HepG2 (cell line): Measurements from ENCODE around the gene ADGRF1. TPM values are rescaled to one million over a fixed set of nuclear protein-coding genes. Genes with fewer than 3 reads are reported as not detected.
A peak's percentile ranks its signal among the peaks of the same experiment; 100 is the strongest.

Experiments
- AGO1 ChIP-seq: fragments of 200-400 bp; formaldehyde crosslinking; IDR thresholded peaks from 2 replicates; pipeline ENCODE4 v1.6.1; 2017; ENCODE audit warnings: mild to moderate bottlenecking, low read depth, low read length, moderate library complexity; ENCODE audit not compliant: poor library complexity, severe bottlenecking
- ARNT ChIP-seq: fragments of 450-650 bp; IDR thresholded peaks from 2 replicates; pipeline ENCODE4 v1.6.1; 2017
- CHCHD3 ChIP-seq: sonication (generic); formaldehyde crosslinking; IDR thresholded peaks from 2 replicates; pipeline ENCODE4 v1.8.0; 2022; ENCODE audit warnings: mild to moderate bottlenecking, missing genetic modification reagents, moderate library complexity
- EP300 ChIP-seq, 3 experiments: sonication (generic) in 1 of 3; formaldehyde crosslinking in 1 of 3; IDR thresholded peaks; 2 replicates each; pipeline versions ENCODE4 v1.5.1 to v1.6.1; 2011 to 2020; ENCODE audit warnings: low read depth in 2 of 3, low read length in 2 of 3, borderline replicate concordance in 1 of 3, improper control_type of control experiment in 1 of 3, mild to moderate bottlenecking in 1 of 3, missing genetic modification reagents in 1 of 3, moderate library complexity in 1 of 3
- FOXJ3 ChIP-seq: sonication (generic); formaldehyde crosslinking; IDR thresholded peaks from 2 replicates; pipeline ENCODE4 v1.4.0; 2020; ENCODE audit warnings: missing genetic modification reagents, mild to moderate bottlenecking, borderline replicate concordance
- HNRNPUL1 ChIP-seq: fragments of 200-400 bp; formaldehyde crosslinking; IDR thresholded peaks from 2 replicates; pipeline ENCODE4 v1.6.1; 2017; ENCODE audit warnings: low read depth, mild to moderate bottlenecking, low read length, moderate library complexity
- HOXA5 ChIP-seq: sonication (generic); formaldehyde crosslinking; IDR thresholded peaks from 2 replicates; pipeline ENCODE4 v1.4.0; 2020; ENCODE audit warnings: missing genetic modification reagents
- KLF12 ChIP-seq: sonication (generic); formaldehyde crosslinking; IDR thresholded peaks from 2 replicates; pipeline ENCODE4 v1.4.0; 2020; ENCODE audit warnings: missing genetic modification reagents, borderline replicate concordance
- NR2F1 ChIP-seq, 2 experiments: fragments of 450-650 bp in 1 of 2; formaldehyde crosslinking in 1 of 2; IDR thresholded peaks; 2 replicates each; pipeline versions ENCODE4 v1.5.0 to v1.6.1; 2016 to 2020; ENCODE audit warnings: mild to moderate bottlenecking in 1 of 2, missing compliant biosample characterization in 1 of 2, missing genetic modification reagents in 1 of 2, moderate library complexity in 1 of 2
- ZNF282 ChIP-seq: fragments of 450-650 bp; IDR thresholded peaks from 2 replicates; pipeline ENCODE4 v1.6.1; 2018; ENCODE audit not compliant: partially characterized antibody
- ZNF577 ChIP-seq: sonication (generic); formaldehyde crosslinking; IDR thresholded peaks from 2 replicates; pipeline ENCODE4 v1.4.0; 2020; ENCODE audit warnings: mild to moderate bottlenecking, low read depth, missing genetic modification reagents, borderline replicate concordance
- ZNF598 ChIP-seq: sonication (generic); formaldehyde crosslinking; IDR thresholded peaks from 2 replicates; pipeline ENCODE4 v1.5.1; 2020; ENCODE audit warnings: mild to moderate bottlenecking, missing genetic modification reagents, borderline replicate concordance
- polyA plus RNA-seq, 8 experiments: library from polyadenylated mRNA; depleted of rRNA in 3 of 8; stranded (reverse) in 7 of 8; unstranded in 1 of 8; fragments of >200 nt; fragmentation: Illumina TruSeq in 4 of 8; extraction: Trizol in 4 of 8; gene quantifications; 2 replicates each; pipeline versions ENCODE4 v1.2.1 to v1.2.3, GENCODE V29; 2011 to 2016; ENCODE audit warnings: low read depth in 4 of 8, missing spikeins in 1 of 8, mixed read lengths in 1 of 8; ENCODE audit not compliant: insufficient read depth in 1 of 8
- total RNA-seq, 5 experiments: library from RNA; depleted of rRNA; stranded (reverse); fragments of >200 nt; fragmentation: Illumina TruSeq; extraction: Trizol; gene quantifications; 2 replicates each; pipeline ENCODE4 v1.2.3, GENCODE V29; 2016; ENCODE audit warnings: low read depth in 1 of 5
- TF ChIP-seq, protein P1 (sequence below): sonication (generic); formaldehyde crosslinking; IDR thresholded peaks from 2 replicates; pipeline ENCODE4 v1.9.0; 2021; ENCODE audit warnings: missing genetic modification reagents, borderline replicate concordance
- TF ChIP-seq, protein P2 (sequence below): sonication (generic); formaldehyde crosslinking; IDR thresholded peaks from 2 replicates; pipeline ENCODE4 v1.5.1; 2020; ENCODE audit warnings: missing genetic modification reagents, mild to moderate bottlenecking, borderline replicate concordance
- TF ChIP-seq, protein P3 (sequence below): sonication (generic); formaldehyde crosslinking; IDR thresholded peaks from 2 replicates; pipeline ENCODE4 v1.5.0; 2020; ENCODE audit warnings: mild to moderate bottlenecking, missing genetic modification reagents
- TF ChIP-seq, protein P4 (sequence below): sonication (generic); formaldehyde crosslinking; IDR thresholded peaks from 2 replicates; pipeline ENCODE4 v1.4.0; 2020; ENCODE audit warnings: missing genetic modification reagents
- TF ChIP-seq, protein P5 (sequence below): sonication (generic); formaldehyde crosslinking; conservative IDR thresholded peaks from 2 replicates; pipeline ENCODE4 v1.4.0; 2020; ENCODE audit warnings: missing genetic modification reagents

The ADGRF1 gene
- total and polyA plus RNA-seq, 2 of the 13 experiments (the other 11 are each of a cell fraction or from before 2014, with no cell fraction given), result not detected

DNA sequence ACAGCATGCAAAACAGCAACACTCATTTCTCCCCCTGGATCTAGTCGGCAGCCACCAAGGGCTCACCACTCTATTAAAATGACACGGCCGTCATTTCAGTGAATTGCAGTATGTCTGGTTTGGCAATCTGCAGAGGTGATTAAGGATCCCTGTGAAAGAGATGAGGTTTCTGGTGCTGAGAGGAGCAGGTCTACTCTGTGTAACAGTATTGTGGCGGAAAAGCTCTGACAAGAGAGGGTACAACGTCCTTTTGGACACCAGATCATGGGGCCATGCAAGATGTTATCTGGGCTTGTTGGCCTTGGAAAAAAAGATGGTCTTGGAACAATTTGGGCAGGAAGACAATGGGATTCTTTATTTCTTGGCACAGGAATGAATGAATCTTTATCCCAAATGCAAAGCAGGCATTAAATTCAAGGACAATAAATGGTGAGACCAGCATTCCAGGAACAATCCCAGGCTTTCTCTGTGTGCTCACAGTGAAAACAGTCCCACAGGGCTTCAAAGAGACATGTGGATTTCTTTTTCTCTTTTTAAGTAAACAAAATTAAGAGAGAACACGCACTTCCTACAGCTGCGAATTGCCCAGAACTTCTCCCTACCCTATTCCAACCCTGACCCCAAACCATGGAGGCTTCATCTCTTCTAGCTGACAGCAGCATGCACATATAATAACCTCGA, 33.7 kb upstream of the ADGRF1 start (continued):
- TF ChIP-seq, protein P1, sequence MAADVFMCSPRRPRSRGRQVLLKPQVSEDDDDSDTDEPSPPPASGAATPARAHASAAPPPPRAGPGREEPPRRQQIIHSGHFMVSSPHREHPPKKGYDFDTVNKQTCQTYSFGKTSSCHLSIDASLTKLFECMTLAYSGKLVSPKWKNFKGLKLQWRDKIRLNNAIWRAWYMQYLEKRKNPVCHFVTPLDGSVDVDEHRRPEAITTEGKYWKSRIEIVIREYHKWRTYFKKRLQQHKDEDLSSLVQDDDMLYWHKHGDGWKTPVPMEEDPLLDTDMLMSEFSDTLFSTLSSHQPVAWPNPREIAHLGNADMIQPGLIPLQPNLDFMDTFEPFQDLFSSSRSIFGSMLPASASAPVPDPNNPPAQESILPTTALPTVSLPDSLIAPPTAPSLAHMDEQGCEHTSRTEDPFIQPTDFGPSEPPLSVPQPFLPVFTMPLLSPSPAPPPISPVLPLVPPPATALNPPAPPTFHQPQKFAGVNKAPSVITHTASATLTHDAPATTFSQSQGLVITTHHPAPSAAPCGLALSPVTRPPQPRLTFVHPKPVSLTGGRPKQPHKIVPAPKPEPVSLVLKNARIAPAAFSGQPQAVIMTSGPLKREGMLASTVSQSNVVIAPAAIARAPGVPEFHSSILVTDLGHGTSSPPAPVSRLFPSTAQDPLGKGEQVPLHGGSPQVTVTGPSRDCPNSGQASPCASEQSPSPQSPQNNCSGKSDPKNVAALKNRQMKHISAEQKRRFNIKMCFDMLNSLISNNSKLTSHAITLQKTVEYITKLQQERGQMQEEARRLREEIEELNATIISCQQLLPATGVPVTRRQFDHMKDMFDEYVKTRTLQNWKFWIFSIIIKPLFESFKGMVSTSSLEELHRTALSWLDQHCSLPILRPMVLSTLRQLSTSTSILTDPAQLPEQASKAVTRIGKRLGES (CRISPR knock-in tag), result peak; percentile 87; the same call in 1 of the 2 replicates
- TF ChIP-seq HOXA5 (CRISPR knock-in tag) (no peak; the same call in none of the 2 replicates), AGO1 (no peak), KLF12 (CRISPR knock-in tag) (no peak), ZNF282 (no peak), ARNT (no peak), CHCHD3 (CRISPR knock-in tag) (no peak), EP300 (IDR thresholded peaks at IDR 0.05; ENCODE audit: low read depth in 2 of 2, low read length in 2 of 2) (peak; percentile 99), EP300 (CRISPR knock-in tag; IDR thresholded peaks at IDR 0.05; ENCODE audit: borderline replicate concordance) (peak; percentile 98), ZNF577 (CRISPR knock-in tag) (no peak), HNRNPUL1 (peak; percentile 52; the same call in 1 of the 2 replicates), ZNF598 (no peak), NR2F1 (CRISPR knock-in tag; IDR thresholded peaks at IDR 0.05) (peak in 1 of 2 experiments; percentile 40; a peak in 1 of 4 replicates), FOXJ3 (CRISPR knock-in tag) (peak; percentile 97)
- TF ChIP-seq, protein P2, sequence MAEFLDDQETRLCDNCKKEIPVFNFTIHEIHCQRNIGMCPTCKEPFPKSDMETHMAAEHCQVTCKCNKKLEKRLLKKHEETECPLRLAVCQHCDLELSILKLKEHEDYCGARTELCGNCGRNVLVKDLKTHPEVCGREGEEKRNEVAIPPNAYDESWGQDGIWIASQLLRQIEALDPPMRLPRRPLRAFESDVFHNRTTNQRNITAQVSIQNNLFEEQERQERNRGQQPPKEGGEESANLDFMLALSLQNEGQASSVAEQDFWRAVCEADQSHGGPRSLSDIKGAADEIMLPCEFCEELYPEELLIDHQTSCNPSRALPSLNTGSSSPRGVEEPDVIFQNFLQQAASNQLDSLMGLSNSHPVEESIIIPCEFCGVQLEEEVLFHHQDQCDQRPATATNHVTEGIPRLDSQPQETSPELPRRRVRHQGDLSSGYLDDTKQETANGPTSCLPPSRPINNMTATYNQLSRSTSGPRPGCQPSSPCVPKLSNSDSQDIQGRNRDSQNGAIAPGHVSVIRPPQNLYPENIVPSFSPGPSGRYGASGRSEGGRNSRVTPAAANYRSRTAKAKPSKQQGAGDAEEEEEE (CRISPR knock-in tag), result no peak
- TF ChIP-seq, protein P3, sequence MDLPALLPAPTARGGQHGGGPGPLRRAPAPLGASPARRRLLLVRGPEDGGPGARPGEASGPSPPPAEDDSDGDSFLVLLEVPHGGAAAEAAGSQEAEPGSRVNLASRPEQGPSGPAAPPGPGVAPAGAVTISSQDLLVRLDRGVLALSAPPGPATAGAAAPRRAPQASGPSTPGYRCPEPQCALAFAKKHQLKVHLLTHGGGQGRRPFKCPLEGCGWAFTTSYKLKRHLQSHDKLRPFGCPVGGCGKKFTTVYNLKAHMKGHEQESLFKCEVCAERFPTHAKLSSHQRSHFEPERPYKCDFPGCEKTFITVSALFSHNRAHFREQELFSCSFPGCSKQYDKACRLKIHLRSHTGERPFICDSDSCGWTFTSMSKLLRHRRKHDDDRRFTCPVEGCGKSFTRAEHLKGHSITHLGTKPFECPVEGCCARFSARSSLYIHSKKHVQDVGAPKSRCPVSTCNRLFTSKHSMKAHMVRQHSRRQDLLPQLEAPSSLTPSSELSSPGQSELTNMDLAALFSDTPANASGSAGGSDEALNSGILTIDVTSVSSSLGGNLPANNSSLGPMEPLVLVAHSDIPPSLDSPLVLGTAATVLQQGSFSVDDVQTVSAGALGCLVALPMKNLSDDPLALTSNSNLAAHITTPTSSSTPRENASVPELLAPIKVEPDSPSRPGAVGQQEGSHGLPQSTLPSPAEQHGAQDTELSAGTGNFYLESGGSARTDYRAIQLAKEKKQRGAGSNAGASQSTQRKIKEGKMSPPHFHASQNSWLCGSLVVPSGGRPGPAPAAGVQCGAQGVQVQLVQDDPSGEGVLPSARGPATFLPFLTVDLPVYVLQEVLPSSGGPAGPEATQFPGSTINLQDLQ (CRISPR knock-in tag), result peak; percentile 86
- TF ChIP-seq, protein P4, sequence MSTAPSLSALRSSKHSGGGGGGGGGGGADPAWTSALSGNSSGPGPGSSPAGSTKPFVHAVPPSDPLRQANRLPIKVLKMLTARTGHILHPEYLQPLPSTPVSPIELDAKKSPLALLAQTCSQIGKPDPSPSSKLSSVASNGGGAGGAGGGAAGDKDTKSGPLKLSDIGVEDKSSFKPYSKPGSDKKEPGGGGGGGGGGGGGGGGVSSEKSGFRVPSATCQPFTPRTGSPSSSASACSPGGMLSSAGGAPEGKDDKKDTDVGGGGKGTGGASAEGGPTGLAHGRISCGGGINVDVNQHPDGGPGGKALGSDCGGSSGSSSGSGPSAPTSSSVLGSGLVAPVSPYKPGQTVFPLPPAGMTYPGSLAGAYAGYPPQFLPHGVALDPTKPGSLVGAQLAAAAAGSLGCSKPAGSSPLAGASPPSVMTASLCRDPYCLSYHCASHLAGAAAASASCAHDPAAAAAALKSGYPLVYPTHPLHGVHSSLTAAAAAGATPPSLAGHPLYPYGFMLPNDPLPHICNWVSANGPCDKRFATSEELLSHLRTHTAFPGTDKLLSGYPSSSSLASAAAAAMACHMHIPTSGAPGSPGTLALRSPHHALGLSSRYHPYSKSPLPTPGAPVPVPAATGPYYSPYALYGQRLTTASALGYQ (CRISPR knock-in tag), result peak; percentile 95
- TF ChIP-seq, protein P5, sequence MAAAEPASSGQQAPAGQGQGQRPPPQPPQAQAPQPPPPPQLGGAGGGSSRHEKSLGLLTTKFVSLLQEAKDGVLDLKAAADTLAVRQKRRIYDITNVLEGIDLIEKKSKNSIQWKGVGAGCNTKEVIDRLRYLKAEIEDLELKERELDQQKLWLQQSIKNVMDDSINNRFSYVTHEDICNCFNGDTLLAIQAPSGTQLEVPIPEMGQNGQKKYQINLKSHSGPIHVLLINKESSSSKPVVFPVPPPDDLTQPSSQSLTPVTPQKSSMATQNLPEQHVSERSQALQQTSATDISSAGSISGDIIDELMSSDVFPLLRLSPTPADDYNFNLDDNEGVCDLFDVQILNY, result no peak
